Activated CD8-positive, alpha-beta memory T cell treated with anti-CD3 and anti-CD28 coated beads, Interleukin-2, amount 10 ng/mL, durations not matched to agents 7 days and 5 days (primary cell): ENCODE data around the gene DEFB110. TPM values are rescaled to one million over a fixed set of nuclear protein-coding genes. Genes with fewer than 3 reads are reported as not detected.
A peak's percentile ranks its signal among the peaks of the same experiment; 100 is the strongest.

ENCODE experiments used
- ATAC-seq: fragments of 150-1000 bp; cut with Tn5 transposase; one replicate; pipeline ENCODE4 v1.10.0; 2021; ENCODE audit warnings: moderate library complexity
- CTCF ChIA-PET: fragments of 350-600 bp; sonication (Branson Sonifier 250); formaldehyde crosslinking; loops from one replicate; lab custom pipeline; 2021; ENCODE audit warnings: antibody characterized with exemption; lab: Charles Lee
- DNase-seq: peaks from one replicate; pipeline ENCODE4 v3.0.0-alpha.2; 2020
- H3K27ac Mint-ChIP-seq: one replicate; pipeline ENCODE4 v1.8.0; 2021; ENCODE audit warnings: mild to moderate bottlenecking, mixed read lengths
- H3K27me3 Mint-ChIP-seq: one replicate; pipeline ENCODE4 v1.8.0; 2021; ENCODE audit warnings: mixed read lengths
- H3K36me3 Mint-ChIP-seq: one replicate; pipeline ENCODE4 v1.8.0; 2021; ENCODE audit warnings: mild to moderate bottlenecking, mixed read lengths
- H3K4me1 Mint-ChIP-seq: one replicate; pipeline ENCODE4 v1.8.0; 2021; ENCODE audit warnings: mixed read lengths
- H3K4me3 Mint-ChIP-seq: one replicate; pipeline ENCODE4 v1.8.0; 2021; ENCODE audit warnings: mild to moderate bottlenecking, moderate library complexity, mixed read lengths
- H3K9me3 Mint-ChIP-seq: one replicate; pipeline ENCODE4 v1.8.0; 2022; ENCODE audit warnings: low read depth, mixed read lengths
- total RNA-seq, 2 experiments: library from RNA; stranded (reverse); gene quantifications; one replicate each; pipeline ENCODE4 v1.2.3, GENCODE V29; 2021

DEFB110 gene
- total RNA-seq, 2 experiments from 2014 or later: not detected

DNA sequence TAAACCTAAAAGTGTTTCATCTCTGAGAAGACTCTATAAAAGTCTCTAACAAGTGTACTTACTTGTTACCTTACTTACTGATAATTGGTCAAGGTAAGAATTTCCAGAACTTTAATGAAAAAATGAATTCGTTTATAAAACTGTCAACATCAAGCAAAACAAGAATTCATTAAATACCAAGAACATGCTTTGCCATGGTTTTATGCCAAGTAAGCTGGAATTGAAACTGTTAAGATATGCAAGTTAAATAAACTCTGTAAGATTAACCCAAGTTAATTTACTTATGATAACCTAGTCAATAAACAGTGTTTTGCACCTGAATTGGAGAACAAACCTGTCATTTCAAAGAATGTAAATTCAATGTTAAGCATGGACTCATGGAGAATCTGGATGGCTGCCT lies 35.2 kb downstream of the DEFB110 start:
- no peak for DNase-seq
- ATAC-seq: no peak
- Mint-ChIP-seq H3K27ac (no peak overlapping the region), H3K4me1 (no peaks in the 10 kb centered on the region), H3K36me3 (no peaks in the 10 kb centered on the region), H3K4me3 (no peak overlapping the region), H3K9me3 (peaks cover 8% of the 10 kb centered on the region), H3K27me3 (no peaks in the 10 kb centered on the region)
- CTCF ChIA-PET: no interaction called here

GRCh38 chr6:49982046-49982445 lies 39.7 kb downstream of the DEFB110 start:
- Mint-ChIP-seq H3K27ac (no peak overlapping the region), H3K9me3 (peaks cover 3% of the 10 kb centered on the region), H3K4me3 (no peak overlapping the region), H3K27me3 (no peaks in the 10 kb centered on the region), H3K4me1 (peaks cover 4% of the 10 kb centered on the region), H3K36me3 (no peaks in the 10 kb centered on the region)
- DNase-seq (no peak), ATAC-seq (no peak)
- CTCF ChIA-PET: no interaction called here

DNA sequence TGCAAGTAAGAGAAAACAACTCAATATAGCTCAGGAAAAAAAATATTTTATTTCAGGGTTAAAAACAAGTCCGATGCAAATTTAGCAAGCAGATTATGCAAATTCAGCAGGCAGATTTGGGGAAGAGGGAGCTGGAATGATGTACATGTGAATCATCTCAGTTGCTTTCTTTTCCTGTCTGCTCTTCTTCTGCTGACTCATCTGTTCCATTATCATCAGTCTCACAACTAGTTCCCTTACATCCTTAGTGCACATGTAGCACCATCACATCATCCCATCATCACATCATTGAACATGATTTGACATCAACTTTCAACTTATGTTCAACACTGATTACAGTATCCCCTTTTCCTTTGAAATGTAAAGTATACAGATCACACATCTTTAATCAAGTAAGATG lies 40.9 kb downstream of the DEFB110 start:
- ATAC-seq: no peak
- CTCF ChIA-PET: no interaction called here
- H3K36me3 Mint-ChIP-seq: no peaks in the 10 kb centered on the region
- DNase-seq: no peak
- H3K27me3 Mint-ChIP-seq: no peaks in the 10 kb centered on the region
- no peak overlapping the region for H3K27ac Mint-ChIP-seq
- peaks cover 3% of the 10 kb centered on the region for H3K9me3 Mint-ChIP-seq
- H3K4me3 Mint-ChIP-seq: no peak overlapping the region
- H3K4me1 Mint-ChIP-seq: peaks cover 4% of the 10 kb centered on the region

DNA sequence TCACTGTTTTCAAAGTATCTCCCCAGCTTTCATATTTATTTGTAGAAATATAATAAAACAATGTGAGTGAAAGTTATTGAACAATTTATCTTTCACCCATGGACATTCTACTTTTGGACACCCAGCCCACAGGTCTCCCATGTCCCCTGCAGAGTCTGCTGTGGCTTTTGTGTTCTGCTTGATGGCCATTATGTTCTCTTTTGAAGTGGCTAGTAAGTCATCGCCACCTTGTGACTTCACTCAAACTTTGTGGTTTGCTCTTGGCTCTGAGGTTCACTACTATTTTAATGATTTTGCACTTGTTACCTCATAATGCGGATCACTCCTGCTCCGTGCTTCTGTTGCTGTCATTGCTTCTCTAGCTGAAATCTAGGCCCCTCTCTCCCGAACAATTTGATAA lies 42.2 kb downstream of the DEFB110 start:
- Mint-ChIP-seq H3K36me3 (no peaks in the 10 kb centered on the region), H3K4me1 (peaks cover 4% of the 10 kb centered on the region), H3K9me3 (peaks cover 3% of the 10 kb centered on the region), H3K27me3 (no peaks in the 10 kb centered on the region), H3K27ac (no peak overlapping the region), H3K4me3 (no peak overlapping the region)
- DNase-seq (no peak), ATAC-seq (no peak)
- CTCF ChIA-PET: no interaction called here

DNA sequence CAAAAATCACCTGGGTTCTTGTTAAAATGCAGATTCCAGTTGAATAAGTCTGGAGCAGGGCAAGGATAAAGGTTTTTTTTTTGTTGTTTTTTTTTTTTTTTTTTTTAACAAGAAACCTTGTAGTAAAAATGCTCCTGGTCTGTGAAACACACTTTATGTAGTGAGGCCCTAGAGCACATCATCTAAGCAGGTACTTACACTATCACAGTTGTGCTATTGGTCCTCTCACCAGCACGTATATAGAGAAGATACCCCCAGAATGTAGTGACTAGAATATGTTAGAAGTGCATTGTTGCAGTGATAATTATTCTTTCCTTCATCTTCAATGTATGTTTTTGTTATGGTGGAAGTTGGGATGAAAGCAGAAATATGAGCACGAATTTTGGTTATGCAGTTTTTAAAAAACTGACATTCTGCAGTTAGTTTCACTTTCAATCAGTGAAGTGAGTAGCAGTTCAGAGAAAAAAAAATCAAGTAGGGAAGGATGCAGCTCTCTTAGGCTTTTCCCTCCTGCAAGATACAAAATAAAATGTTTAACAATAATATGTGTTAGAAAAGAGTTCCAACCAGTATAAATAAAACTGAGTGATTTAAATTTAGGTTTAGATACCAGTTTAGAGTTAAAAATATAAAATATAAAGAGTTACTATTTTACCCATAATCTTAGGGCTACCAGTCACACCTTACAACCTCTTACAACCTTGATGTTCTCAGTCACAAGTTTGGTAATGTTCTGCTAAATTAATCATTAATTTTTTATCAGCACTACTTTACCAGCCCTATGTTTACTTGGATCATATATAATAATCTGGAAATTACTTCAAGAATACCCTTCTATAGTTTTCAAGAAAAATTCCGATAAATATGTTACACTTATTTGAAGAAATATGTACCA lies 43.2 kb downstream of the DEFB110 start:
- no peaks in the 10 kb centered on the region for H3K36me3 Mint-ChIP-seq
- H3K27ac Mint-ChIP-seq: peak overlapping the region; percentile 33
- H3K27me3 Mint-ChIP-seq: no peaks in the 10 kb centered on the region
- ATAC-seq (no peak), DNase-seq (no peak)
- H3K9me3 Mint-ChIP-seq: peaks cover 3% of the 10 kb centered on the region
- H3K4me1 Mint-ChIP-seq: peaks cover 4% of the 10 kb centered on the region
- CTCF ChIA-PET: no interaction called here
- H3K4me3 Mint-ChIP-seq: peak overlapping the region; percentile 71

DNA sequence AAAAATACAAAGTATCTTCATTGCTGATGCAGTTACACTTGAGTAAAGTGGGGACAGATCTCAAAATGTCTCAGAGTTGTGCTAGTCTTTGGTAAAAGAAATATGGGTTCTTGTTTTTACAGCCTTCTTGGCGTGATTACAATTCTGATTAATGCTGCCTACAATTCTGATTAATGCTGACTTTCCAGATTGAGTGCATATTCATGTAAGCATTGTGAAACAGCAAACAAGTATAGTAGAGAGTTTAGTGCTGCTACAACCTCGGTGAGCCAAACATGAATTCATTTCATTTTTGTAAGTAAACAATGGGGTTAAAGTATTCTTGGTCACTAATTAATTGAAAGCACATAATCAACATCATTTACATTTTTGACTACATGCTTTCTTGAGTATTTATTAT lies 52.2 kb downstream of the DEFB110 start, which contains the start of gene DEFB113:
DEFB113 (minus strand) TSS at position 21 of the 400 bp plus-strand sequence; CDS start at position 21, 0 bp downstream.
- H3K27me3 Mint-ChIP-seq: no peaks in the 10 kb centered on the region
- no peak within 1 kb of the TSS for H3K27ac Mint-ChIP-seq
- no peaks in the 10 kb centered on the region for H3K36me3 Mint-ChIP-seq
- H3K9me3 Mint-ChIP-seq: peaks cover 2% of the 10 kb centered on the region
- no peaks in the 10 kb centered on the region for H3K4me1 Mint-ChIP-seq
- ATAC-seq (no peak), DNase-seq (no peak)
- H3K4me3 Mint-ChIP-seq: no peak within 1 kb of the TSS
- CTCF ChIA-PET: no interaction called here

Other genes with a start within 250 kb of the DEFB110 start
- not detected for gene PGK2, start 234.7 kb downstream of the DEFB110 start, total RNA-seq
- gene CRISP1, start 155.5 kb downstream of the DEFB110 start, total RNA-seq: not detected
- gene DEFB114, start 57.8 kb downstream of the DEFB110 start, total RNA-seq: not detected
- not detected for gene DEFB113, start 52.4 kb downstream of the DEFB110 start, total RNA-seq
- not detected for gene DEFB112, start 27.9 kb upstream of the DEFB110 start, total RNA-seq